ENCODE data around the gene GADD45A. TPM values are rescaled to one million over a fixed set of nuclear protein-coding genes. Genes with fewer than 3 reads are reported as not detected.

GADD45A gene
- polyA plus RNA-seq, 1 of the 3 experiments (the other 2 are of a cell fraction), result 164 TPM

DNA sequence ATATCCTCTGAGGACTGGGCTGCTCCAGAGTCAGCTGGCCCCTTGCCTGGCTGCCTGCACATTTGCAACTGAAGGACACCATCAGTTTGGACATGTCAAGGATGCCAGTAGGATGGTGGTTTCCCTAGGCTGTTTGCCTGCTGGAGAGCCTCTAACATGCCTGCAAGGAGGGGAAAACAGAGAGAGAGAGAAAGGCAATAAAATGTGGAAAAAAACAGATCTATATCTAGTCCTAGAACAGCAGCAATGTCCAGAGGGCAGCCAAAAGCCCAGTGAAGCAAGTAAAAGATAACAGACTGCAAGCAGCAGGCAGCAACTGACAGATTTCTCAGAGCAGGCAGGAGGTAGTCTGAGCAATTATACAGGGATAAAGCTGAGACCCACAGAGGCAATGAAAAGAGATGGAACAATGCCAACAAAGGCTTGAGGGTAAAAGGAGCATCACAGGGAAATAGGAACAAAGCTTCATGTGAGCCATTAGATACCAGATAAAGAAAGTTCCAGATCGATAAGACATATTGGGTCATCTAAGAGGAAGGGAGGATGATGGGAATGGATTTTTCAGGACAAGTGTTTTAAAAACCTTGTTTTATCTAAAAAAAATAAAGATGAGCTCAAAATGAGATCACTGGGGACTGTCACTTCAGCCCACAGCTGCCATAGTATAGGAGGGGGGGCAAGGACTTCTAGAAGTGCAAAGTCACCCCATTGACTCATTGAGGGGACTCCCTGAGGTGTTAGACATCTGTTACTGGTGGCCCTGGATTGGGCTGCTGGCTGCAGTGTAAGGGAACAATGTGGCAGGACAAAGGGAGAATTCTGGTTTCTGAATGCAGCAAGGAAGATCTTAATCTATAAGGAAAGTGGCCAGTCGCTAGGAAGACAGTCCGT, 38.6 kb upstream of the GADD45A start (continued):
- TF ChIP-seq SMC3 (IDR thresholded peaks at IDR 0.05; ENCODE audit: low read depth, low read length) (0 out of 2 replicates have a peak, but pooled peaks have one; percentile 1), GATA2 (CRISPR knock-in tag; IDR thresholded peaks at IDR 0.05) (peak; percentile 99), GABPA (IDR thresholded peaks at IDR 0.05; ENCODE audit: low read depth) (no peak), CTCF (IDR thresholded peaks at IDR 0.05) (no peak), ELF1 (IDR thresholded peaks at IDR 0.05) (no peak)
- TF ChIP-seq, protein P1, sequence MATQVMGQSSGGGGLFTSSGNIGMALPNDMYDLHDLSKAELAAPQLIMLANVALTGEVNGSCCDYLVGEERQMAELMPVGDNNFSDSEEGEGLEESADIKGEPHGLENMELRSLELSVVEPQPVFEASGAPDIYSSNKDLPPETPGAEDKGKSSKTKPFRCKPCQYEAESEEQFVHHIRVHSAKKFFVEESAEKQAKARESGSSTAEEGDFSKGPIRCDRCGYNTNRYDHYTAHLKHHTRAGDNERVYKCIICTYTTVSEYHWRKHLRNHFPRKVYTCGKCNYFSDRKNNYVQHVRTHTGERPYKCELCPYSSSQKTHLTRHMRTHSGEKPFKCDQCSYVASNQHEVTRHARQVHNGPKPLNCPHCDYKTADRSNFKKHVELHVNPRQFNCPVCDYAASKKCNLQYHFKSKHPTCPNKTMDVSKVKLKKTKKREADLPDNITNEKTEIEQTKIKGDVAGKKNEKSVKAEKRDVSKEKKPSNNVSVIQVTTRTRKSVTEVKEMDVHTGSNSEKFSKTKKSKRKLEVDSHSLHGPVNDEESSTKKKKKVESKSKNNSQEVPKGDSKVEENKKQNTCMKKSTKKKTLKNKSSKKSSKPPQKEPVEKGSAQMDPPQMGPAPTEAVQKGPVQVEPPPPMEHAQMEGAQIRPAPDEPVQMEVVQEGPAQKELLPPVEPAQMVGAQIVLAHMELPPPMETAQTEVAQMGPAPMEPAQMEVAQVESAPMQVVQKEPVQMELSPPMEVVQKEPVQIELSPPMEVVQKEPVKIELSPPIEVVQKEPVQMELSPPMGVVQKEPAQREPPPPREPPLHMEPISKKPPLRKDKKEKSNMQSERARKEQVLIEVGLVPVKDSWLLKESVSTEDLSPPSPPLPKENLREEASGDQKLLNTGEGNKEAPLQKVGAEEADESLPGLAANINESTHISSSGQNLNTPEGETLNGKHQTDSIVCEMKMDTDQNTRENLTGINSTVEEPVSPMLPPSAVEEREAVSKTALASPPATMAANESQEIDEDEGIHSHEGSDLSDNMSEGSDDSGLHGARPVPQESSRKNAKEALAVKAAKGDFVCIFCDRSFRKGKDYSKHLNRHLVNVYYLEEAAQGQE (IDR thresholded peaks at IDR 0.05; ENCODE audit: low read depth, low read length), result 0 out of 2 replicates have a peak, but pooled peaks have one; percentile 11

- 0 out of 4 replicates have a peak overlapping the region, but pooled peaks of 1 of the 2 experiments have one; percentile 5 for H3K4me3 ChIP-seq (ENCODE audit: low read depth in 2 of 2, low read length in 1 of 2)
- no peaks in the 10 kb centered on the region for H3K36me3 ChIP-seq (replicated peaks in 1 of 2; ENCODE audit: control insufficient read depth in 1 of 2, insufficient read depth in 2 of 2, low read length in 1 of 2)
- H3K9me2 ChIP-seq, result no peaks in the 10 kb centered on the region
- H3K79me2 ChIP-seq (ENCODE audit: insufficient read depth), result no peaks in the 10 kb centered on the region
- H4K20me1 ChIP-seq (ENCODE audit: insufficient read depth), result no peaks in the 10 kb centered on the region
- H3K27ac ChIP-seq (ENCODE audit: low read depth in 2 of 2, low read length in 1 of 2), result peak overlapping the region; percentile 56 to 97
- no peaks in the 10 kb centered on the region for H3K9me3 ChIP-seq
- H3K4me1 ChIP-seq (ENCODE audit: control insufficient read depth in 1 of 2, insufficient read depth in 2 of 2, low read depth in 1 of 2, low read length in 1 of 2), result peaks cover 18 to 39% of the 10 kb centered on the region in 2 experiments
- H3K27me3 ChIP-seq (ENCODE audit: insufficient read depth), result no peaks in the 10 kb centered on the region
- 0 out of 2 replicates have a peak overlapping the region, but pooled peaks have one; percentile 42 for H2AFZ ChIP-seq (ENCODE audit: low read depth)
- DNase-seq, result peak; percentile 64
- ChIA-PET POLR2A (interaction anchor here (0.9 to 3.4 kb wide), 6 partner anchors 9 to 85 kb away, joined by 3 to 12 read pairs (median 3); partner anchors contain the start of gene GADD45A), CTCF (interaction anchor here (3.1 to 3.3 kb wide), 2 partner anchors 86 to 112 kb away, joined by 21 to 26 read pairs; no protein-coding TSS in a partner anchor)
- H3K4me2 ChIP-seq, result peak overlapping the region; percentile 56
- WGBS (ENCODE audit: low lambda C conversion rate), result 52% methylated on average over 7 of the region's 7 CpGs
- H3K9ac ChIP-seq, result no peak overlapping the region
- H3F3A ChIP-seq (replicated peaks; ENCODE audit: insufficient read depth), result peaks cover 9% of the 10 kb centered on the region
- TF ChIP-seq CTCF (IDR thresholded peaks at IDR 0.05) (no peak), SIN3A (IDR thresholded peaks at IDR 0.05; ENCODE audit: borderline replicate concordance, low read depth, low read length) (peak; percentile 13; the same call in 1 of the 2 replicates), FOXJ3 (CRISPR knock-in tag; IDR thresholded peaks at IDR 0.05) (peak; percentile 62), ELF1 (IDR thresholded peaks at IDR 0.05) (no peak), NFIC (IDR thresholded peaks at IDR 0.05; ENCODE audit: borderline replicate concordance) (peak; percentile 85), RXRA (IDR thresholded peaks at IDR 0.05; ENCODE audit: borderline replicate concordance, low read depth) (no peak; the same call in 1 of the 2 replicates), CHD2 (IDR thresholded peaks at IDR 0.05; ENCODE audit: low read length, partially characterized antibody) (no peak), TEAD4 (IDR thresholded peaks at IDR 0.05; ENCODE audit: borderline replicate concordance, insufficient read depth) (no peak), ZBTB33 (IDR thresholded peaks at IDR 0.05; ENCODE audit: borderline replicate concordance, low read depth) (no peak), EP300 (IDR thresholded peaks at IDR 0.05; ENCODE audit: borderline replicate concordance in 1 of 2, low read depth in 1 of 2, low read length in 1 of 2) (peak in 1 of 2 experiments; percentile 62; a peak in 2 of 4 replicates), NRF1 (IDR thresholded peaks at IDR 0.05; ENCODE audit: low read depth, low read length) (no peak)
- TF ChIP-seq, protein P2, sequence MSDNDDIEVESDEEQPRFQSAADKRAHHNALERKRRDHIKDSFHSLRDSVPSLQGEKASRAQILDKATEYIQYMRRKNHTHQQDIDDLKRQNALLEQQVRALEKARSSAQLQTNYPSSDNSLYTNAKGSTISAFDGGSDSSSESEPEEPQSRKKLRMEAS (IDR thresholded peaks at IDR 0.05; ENCODE audit: low read depth), result no peak
These were observed 37.8 kb upstream of the GADD45A start for GRCh38 chr1:67647036-67647798.

All from SK-N-SH (cell line).